Measurements from ENCODE around the gene MAS1. TPM values are rescaled to one million over a fixed set of nuclear protein-coding genes. Genes with fewer than 3 reads are reported as not detected.
A peak's percentile ranks its signal among the peaks of the same experiment; 100 is the strongest.
"Not testable (repeated sequence)": the region's sequence is repeated elsewhere in the genome, so short reads cannot be mapped to it uniquely, and the experiment has no call there.

MAS1 gene
- not detected for total RNA-seq

DNA sequence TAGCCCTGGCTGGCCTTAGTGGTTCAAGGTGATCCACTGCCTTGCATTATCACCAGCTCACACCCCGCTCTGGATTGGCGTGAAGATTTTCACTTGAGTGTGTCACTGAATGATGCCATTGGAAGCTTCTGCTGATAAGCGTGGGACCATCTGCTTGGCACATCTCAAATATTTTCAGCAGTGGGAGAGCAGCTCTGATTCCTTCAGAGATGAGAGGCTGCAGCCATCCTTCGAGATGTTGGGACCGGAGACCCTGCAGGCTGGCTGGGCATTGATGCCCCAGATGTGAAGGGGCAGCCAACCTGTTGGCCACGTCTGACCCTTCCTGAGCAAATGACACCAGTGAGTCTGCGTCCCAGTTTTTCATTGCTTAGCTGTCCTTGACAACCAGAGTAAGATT lies at the start of gene MAS1:
Gene MAS1 (plus strand): TSS at position 197 of the 400 bp plus-strand sequence. CDS start 15,968 bp downstream, outside the sequence.
- Mint-ChIP-seq H3K4me1 (ENCODE audit: low read depth) (no peaks in the 10 kb centered on the region), H3K9me3 (no peaks in the 10 kb centered on the region), H3K27me3 (ENCODE audit: low read depth) (peaks cover 51% of the 10 kb centered on the region)

GRCh38 chr6:159842035-159842434 lies 48.8 kb upstream of the MAS1 start:
- Mint-ChIP-seq H3K9me3 (no peaks in the 10 kb centered on the region), H3K4me3 (no peak overlapping the region), H3K4me1 (ENCODE audit: low read depth) (no peaks in the 10 kb centered on the region), H3K27me3 (ENCODE audit: low read depth) (peaks cover 3% of the 10 kb centered on the region), H3K36me3 (ENCODE audit: insufficient read depth) (no peaks in the 10 kb centered on the region)
- ATAC-seq, result no peak
- no peak for DNase-seq

More for the DNA sequence above, at the start of gene MAS1:
- Mint-ChIP-seq H3K4me3 (no peak within 1 kb of the TSS), H3K36me3 (ENCODE audit: insufficient read depth) (no peaks in the 10 kb centered on the region)
- no peak for ATAC-seq
- DNase-seq, result no peak

DNA sequence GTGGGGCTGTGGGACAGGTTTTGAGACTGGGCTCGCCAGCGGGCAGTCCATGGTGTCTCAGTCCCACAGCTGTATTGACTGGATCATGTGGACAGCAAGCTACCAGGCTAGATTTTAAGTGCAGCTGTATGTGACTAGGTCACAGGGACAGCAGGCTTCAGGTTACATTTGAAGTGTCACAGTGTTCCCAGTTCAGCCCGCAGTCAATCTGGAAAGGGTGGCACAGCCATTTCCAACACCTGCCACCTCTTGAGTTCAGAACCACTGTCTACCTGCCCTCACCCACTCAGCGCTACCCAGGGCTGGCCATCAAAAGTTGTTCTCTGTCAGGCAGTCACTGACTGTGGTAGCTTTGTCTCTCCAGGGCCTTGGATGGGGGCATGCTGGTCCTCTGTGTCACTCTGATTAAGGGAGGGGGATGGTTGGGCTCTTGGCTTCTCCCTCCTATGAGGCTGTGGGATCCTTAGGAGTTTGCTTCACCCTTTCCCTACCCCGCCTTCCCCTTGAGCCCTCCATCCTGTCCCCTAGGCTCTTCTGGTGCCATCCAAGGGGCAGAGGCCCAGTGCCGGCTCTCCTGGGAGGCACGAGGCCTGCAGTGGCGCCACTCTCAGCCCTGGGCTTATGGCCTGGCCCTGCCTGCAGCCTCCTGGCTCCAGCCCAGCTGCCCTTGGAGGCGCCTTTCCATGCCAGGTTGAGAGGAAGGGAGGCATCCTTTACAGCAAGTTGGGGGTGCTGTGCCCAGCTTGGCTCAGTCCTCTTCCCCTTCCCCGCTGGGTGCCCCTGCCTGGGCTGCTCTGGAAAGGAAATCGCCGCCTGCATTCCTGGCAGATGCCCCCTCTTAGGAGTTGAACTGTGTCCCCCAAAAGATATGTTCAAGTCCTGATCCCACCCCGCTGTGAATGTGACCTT lies 45.8 kb upstream of the MAS1 start:
- DNase-seq, result no peak
- no peaks in the 10 kb centered on the region for H3K36me3 Mint-ChIP-seq (ENCODE audit: insufficient read depth)
- H3K9me3 Mint-ChIP-seq, result no peaks in the 10 kb centered on the region
- ATAC-seq, result no peak
- H3K4me3 Mint-ChIP-seq, result no peak overlapping the region
- H3K27me3 Mint-ChIP-seq (ENCODE audit: low read depth), result no peaks in the 10 kb centered on the region
- no peaks in the 10 kb centered on the region for H3K4me1 Mint-ChIP-seq (ENCODE audit: low read depth)

GRCh38 chr6:159848552-159848951 lies 42.2 kb upstream of the MAS1 start:
- not testable (repeated sequence) for H3K9me3 Mint-ChIP-seq; H3K4me1 Mint-ChIP-seq (ENCODE audit: low read depth); ATAC-seq; H3K4me3 Mint-ChIP-seq; DNase-seq; H3K27me3 Mint-ChIP-seq (ENCODE audit: low read depth); H3K36me3 Mint-ChIP-seq (ENCODE audit: insufficient read depth)

DNA sequence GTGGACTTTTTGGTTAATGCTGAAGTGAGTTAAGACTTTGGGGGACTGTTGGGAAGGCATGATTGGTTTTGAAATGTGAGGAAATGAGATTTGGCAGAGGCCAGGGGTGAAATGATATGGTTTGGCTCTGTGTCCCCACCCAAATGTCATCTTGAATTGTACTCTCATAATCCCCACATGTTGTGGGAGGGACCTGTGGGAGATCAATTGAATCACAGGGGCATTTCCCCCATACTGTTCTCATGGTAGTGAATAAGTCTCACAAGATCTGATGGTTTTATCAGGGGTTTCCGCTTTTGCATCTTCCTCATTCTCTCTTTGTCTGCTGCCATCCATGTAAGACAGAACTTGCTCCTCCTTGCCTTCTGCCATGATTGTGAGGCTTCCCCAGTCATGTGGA lies 40.9 kb upstream of the MAS1 start:
- not testable (repeated sequence) for ATAC-seq; H3K36me3 Mint-ChIP-seq (ENCODE audit: insufficient read depth); DNase-seq; H3K4me1 Mint-ChIP-seq (ENCODE audit: low read depth); H3K4me3 Mint-ChIP-seq; H3K9me3 Mint-ChIP-seq; H3K27me3 Mint-ChIP-seq (ENCODE audit: low read depth)

DNA sequence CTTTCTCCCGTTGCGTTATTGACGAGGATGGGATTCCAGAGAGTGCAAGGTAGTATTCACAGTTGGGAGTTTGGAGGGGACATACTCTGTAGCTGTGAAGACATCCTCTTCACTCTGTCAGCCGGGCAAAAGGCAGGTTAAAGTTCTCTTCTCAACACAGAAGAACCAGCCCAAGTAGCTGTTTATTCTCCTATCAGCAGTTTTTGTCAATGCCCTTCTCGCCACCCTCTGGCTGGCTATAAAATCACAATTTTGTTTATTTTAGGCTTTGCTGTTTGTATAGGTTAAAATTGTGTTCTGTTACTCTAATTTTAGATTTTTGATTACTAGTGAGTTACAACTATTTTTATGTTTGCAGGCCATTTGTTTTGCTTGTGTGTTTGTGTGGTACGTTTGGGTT lies 37.9 kb upstream of the MAS1 start:
- H3K9me3 Mint-ChIP-seq, result peaks cover 12% of the 10 kb centered on the region
- H3K4me1 Mint-ChIP-seq (ENCODE audit: low read depth), result no peaks in the 10 kb centered on the region
- peaks cover 3% of the 10 kb centered on the region for H3K27me3 Mint-ChIP-seq (ENCODE audit: low read depth)
- no peak overlapping the region for H3K4me3 Mint-ChIP-seq
- peaks cover 3% of the 10 kb centered on the region for H3K36me3 Mint-ChIP-seq (ENCODE audit: insufficient read depth)
- ATAC-seq, result no peak
- DNase-seq, result no peak

DNA sequence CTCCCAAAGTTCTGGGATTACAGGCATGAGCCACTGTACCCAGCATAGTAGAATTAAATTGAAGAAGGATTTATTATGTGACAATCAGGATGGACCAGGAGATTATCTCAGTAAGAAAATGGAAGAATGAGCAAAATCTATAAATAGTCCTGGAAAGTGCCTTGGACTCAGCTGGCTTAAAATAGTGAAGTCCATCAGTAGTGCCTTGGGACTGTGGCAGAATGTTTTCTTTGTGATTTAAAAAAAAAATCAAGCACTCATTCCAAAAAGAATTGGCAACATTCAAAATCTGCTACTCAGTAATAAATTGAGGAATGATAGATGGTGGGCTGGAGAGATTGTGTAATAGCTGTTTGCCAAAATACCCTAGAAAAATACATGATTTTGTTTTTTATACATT lies 37.0 kb upstream of the MAS1 start:
- Mint-ChIP-seq H3K27me3 (ENCODE audit: low read depth) (peaks cover 7% of the 10 kb centered on the region), H3K9me3 (peaks cover 16% of the 10 kb centered on the region), H3K4me3 (no peak overlapping the region), H3K36me3 (ENCODE audit: insufficient read depth) (peaks cover 3% of the 10 kb centered on the region), H3K4me1 (ENCODE audit: low read depth) (no peaks in the 10 kb centered on the region)
- ATAC-seq (no peak), DNase-seq (no peak)

DNA sequence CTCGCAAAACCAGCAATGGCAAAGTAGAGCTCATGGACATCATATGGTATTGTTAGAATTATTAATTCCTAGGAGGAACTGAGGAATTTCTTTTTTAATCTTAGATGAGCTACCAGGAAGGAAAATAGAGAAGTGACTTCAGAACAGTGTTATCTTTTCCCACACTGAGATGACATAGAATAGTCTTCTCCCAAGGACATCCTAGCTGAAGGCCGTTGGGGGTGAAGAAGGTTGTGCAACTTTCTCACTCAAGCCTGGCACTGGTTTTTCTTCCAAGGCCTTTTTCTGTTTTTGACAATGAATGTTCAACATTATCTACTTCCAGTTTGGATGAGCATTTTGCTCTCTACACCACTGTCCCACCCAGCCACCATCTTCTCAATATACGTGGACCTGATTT lies 35.8 kb upstream of the MAS1 start:
- ATAC-seq (no peak), DNase-seq (no peak)
- Mint-ChIP-seq H3K9me3 (peaks cover 16% of the 10 kb centered on the region), H3K4me1 (ENCODE audit: low read depth) (no peaks in the 10 kb centered on the region), H3K4me3 (no peak overlapping the region), H3K27me3 (ENCODE audit: low read depth) (peaks cover 7% of the 10 kb centered on the region), H3K36me3 (ENCODE audit: insufficient read depth) (peaks cover 3% of the 10 kb centered on the region)

DNA sequence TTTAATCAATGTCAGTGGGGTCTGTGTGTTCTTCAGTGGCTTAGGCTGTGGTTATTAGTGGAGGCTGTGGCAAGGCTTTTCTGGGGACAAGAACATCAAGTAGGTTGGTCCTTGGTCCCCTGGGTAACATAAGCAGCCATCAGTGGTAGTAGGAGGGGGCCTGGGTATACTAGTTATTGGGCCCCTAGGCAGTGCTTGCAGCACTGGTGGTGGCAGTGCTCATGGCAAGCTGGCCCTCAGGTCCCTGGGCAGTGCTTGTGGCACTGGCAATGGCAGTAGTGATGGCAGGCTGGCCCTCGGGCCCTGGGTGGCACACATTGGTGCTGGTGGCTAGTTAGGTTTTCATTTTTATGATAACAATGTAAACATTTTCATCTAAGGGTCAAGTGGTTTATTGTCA lies 32.5 kb upstream of the MAS1 start:
- H3K36me3 Mint-ChIP-seq (ENCODE audit: insufficient read depth), result peaks cover 3% of the 10 kb centered on the region
- peaks cover 10% of the 10 kb centered on the region for H3K27me3 Mint-ChIP-seq (ENCODE audit: low read depth)
- DNase-seq, result no peak
- H3K4me1 Mint-ChIP-seq (ENCODE audit: low read depth), result peaks cover 15% of the 10 kb centered on the region
- no peak overlapping the region for H3K4me3 Mint-ChIP-seq
- peaks cover 16% of the 10 kb centered on the region for H3K9me3 Mint-ChIP-seq
- ATAC-seq, result no peak

GRCh38 chr6:159860482-159860881 lies 30.3 kb upstream of the MAS1 start:
- Mint-ChIP-seq H3K4me1 (ENCODE audit: low read depth) (peaks cover 16% of the 10 kb centered on the region), H3K36me3 (ENCODE audit: insufficient read depth) (peaks cover 3% of the 10 kb centered on the region), H3K9me3 (peaks cover 16% of the 10 kb centered on the region), H3K27me3 (ENCODE audit: low read depth) (peaks cover 10% of the 10 kb centered on the region), H3K4me3 (no peak overlapping the region)
- ATAC-seq (no peak), DNase-seq (no peak)

- Mint-ChIP-seq H3K36me3 (ENCODE audit: insufficient read depth) (peaks cover 1% of the 10 kb centered on the region), H3K4me1 (ENCODE audit: low read depth) (peaks cover 16% of the 10 kb centered on the region)
- ATAC-seq, result peak in 1 of 2 donors; percentile 46
Measured at GRCh38 chr6:159862103-159862502, 28.7 kb upstream of the MAS1 start.

DNA sequence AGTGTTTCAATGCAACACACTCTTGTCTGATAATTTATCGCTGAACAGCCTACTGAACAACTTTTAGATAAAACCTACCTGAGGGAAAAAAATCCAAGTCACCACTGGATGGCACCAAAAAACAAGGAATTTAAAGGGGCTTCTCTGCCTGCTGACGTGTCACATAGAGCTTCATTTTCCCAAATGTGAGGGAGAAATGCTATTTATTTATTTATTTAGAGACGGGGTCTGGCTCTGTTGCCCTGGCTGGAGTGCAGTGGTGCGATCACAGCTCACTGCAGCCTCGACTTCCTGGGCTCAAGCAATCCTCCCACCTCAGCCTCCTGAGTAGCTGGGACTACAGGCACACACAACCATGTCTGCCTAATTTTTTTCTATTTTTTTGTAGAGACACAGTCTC lies 27.4 kb upstream of the MAS1 start:
- not testable (repeated sequence) for H3K36me3 Mint-ChIP-seq (ENCODE audit: insufficient read depth); DNase-seq; H3K27me3 Mint-ChIP-seq (ENCODE audit: low read depth); H3K9me3 Mint-ChIP-seq
- peak in 1 of 2 donors; percentile 34 for ATAC-seq
- H3K4me1 Mint-ChIP-seq (ENCODE audit: low read depth), result peaks cover 16% of the 10 kb centered on the region
- peak overlapping the region; percentile 7 for H3K4me3 Mint-ChIP-seq

More at GRCh38 chr6:159862103-159862502, 28.7 kb upstream of the MAS1 start:
- no peak overlapping the region for H3K4me3 Mint-ChIP-seq
- peaks cover 13% of the 10 kb centered on the region for H3K9me3 Mint-ChIP-seq
- DNase-seq, result no peak
- peaks cover 10% of the 10 kb centered on the region for H3K27me3 Mint-ChIP-seq (ENCODE audit: low read depth)

DNA sequence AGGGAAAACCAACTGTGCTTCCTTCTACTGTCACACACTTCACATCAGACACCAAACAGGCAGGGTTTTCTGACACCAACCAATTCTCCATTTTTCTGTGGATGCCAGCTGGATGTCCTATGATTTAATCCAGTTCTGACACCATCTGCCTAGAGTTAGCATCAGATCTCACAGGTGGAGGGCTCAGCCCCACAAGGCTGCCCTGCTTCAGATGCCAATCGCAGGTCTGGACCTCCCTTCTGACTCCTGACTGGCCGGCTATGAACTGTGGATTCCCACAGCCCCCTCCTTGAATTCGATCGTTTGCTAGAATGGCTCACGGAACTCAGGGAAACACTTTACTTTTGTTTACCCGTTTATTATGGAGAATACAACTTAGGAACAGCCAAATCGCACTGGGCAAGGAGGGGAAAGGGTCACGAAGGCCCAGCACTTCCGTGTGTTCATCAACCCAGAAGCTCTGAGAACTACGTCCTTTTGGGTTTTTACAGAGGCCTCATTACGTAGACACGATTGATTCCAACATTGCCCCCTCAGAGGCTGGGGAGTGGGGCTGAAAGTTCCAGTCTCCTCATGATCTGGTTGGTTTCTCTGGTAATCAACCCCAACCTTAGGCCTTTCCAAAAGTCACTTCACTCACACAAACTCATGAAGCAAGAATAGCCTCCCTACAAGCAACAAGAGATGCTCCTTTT lies 25.4 kb upstream of the MAS1 start:
- Mint-ChIP-seq H3K4me1 (ENCODE audit: low read depth) (peaks cover 16% of the 10 kb centered on the region), H3K4me3 (no peak overlapping the region), H3K27me3 (ENCODE audit: low read depth) (peaks cover 3% of the 10 kb centered on the region), H3K9me3 (peaks cover 3% of the 10 kb centered on the region), H3K36me3 (ENCODE audit: insufficient read depth) (peaks cover 2% of the 10 kb centered on the region)
- ATAC-seq, result no peak
- DNase-seq, result no peak

- Mint-ChIP-seq H3K36me3 (ENCODE audit: insufficient read depth) (peaks cover 2% of the 10 kb centered on the region), H3K4me3 (no peak overlapping the region), H3K4me1 (ENCODE audit: low read depth) (peaks cover 16% of the 10 kb centered on the region), H3K9me3 (peaks cover 3% of the 10 kb centered on the region), H3K27me3 (ENCODE audit: low read depth) (peaks cover 3% of the 10 kb centered on the region)
- ATAC-seq, result no peak
- DNase-seq, result no peak
Measured at GRCh38 chr6:159866286-159867247, 24.2 kb upstream of the MAS1 start.

All from activated T-cell treated with anti-CD3 and anti-CD28 coated beads, Interleukin-2, amount 50 U/mL, for 4 hours (primary cell).